Gastroesophageal sphincter (tissue), 4 donors: ENCODE results near the gene ARHGAP42. TPM values are rescaled to one million over a fixed set of nuclear protein-coding genes. Genes with fewer than 3 reads are reported as not detected.

Experiments
- ATAC-seq: fragments of 150-250 bp; one replicate; pipeline ENCODE4 v1.9.1; 2016; ENCODE audit warnings: mild to moderate bottlenecking, moderate library complexity
- H3K27ac ChIP-seq, 4 donors: fragments of 200-600 bp; sonication (generic) in 3 of 4; 1 replicate in 3 of 4; 2 replicates in 1 of 4; pipeline ENCODE4 v1.5.1; 2016 to 2019
- H3K27me3 ChIP-seq: fragments of 200-600 bp; sonication (generic); one replicate; pipeline ENCODE4 v1.5.1; 2019
- H3K36me3 ChIP-seq, 2 donors: fragments of 200-600 bp; sonication (generic); one replicate each; pipeline ENCODE4 v1.5.1; 2019; ENCODE audit warnings: control low read depth in 1 of 2
- H3K4me1 ChIP-seq, 3 donors: fragments of 200-600 bp; sonication (generic); 1 replicate in 2 of 3; 2 replicates in 1 of 3; pipeline ENCODE4 v1.5.1; 2016 to 2019; ENCODE audit warnings: control low read depth in 2 of 3
- H3K4me3 ChIP-seq, 2 donors: fragments of 200-600 bp; sonication (generic); one replicate each; pipeline ENCODE4 v1.5.1; 2019; ENCODE audit warnings: mild to moderate bottlenecking in 1 of 2, moderate library complexity in 1 of 2
- H3K9me3 ChIP-seq, 3 donors: fragments of 200-600 bp; sonication (generic); one replicate each; pipeline ENCODE4 v1.5.1; 2017 to 2019; ENCODE audit warnings: control low read depth in 2 of 3
- EP300 ChIP-seq: sonication (generic); formaldehyde crosslinking; IDR thresholded peaks from one replicate; pipeline ENCODE4 v1.6.1; 2017; ENCODE audit warnings: antibody characterized with exemption, mild to moderate bottlenecking
- POLR2A ChIP-seq, 2 donors: fragments of 450-650 bp; IDR thresholded peaks; one replicate each; pipeline ENCODE4 v1.6.1; 2017; ENCODE audit warnings: antibody characterized with exemption in 2 of 2, mild to moderate bottlenecking in 2 of 2, moderate library complexity in 1 of 2
- POLR2AphosphoS5 ChIP-seq: sonication (generic); formaldehyde crosslinking; IDR thresholded peaks from one replicate; pipeline ENCODE4 v1.6.1; 2017; ENCODE audit warnings: antibody characterized with exemption
- whole genome bisulfite sequencing, 2 donors: methylation state at CpG; one replicate each; pipeline ENCODE4 v1.1.5; 2018; ENCODE audit warnings: low coverage in 1 of 2; 5-methylcytosine and 5-hydroxymethylcytosine counted together
- total RNA-seq, 4 donors: library from RNA; depleted of rRNA; stranded (reverse); fragments of >200 nt; gene quantifications; one replicate each; pipeline ENCODE4 v1.1.0, GENCODE V29; 2016
- TF ChIP-seq, protein P1 (sequence below), 4 experiments: fragments of 200-600 bp in 2 of 4; fragments of 450-650 bp in 2 of 4; sonication (generic) in 1 of 4; IDR thresholded peaks; one replicate each; pipeline ENCODE4 v1.5.1; 2017 to 2019; ENCODE audit warnings: antibody characterized with exemption in 4 of 4, mild to moderate bottlenecking in 2 of 4, moderate library complexity in 2 of 4

Gene ARHGAP42
- total RNA-seq, 4 donors from 2014 or later, result 6.3 to 29.1 (median 9.9) TPM

DNA sequence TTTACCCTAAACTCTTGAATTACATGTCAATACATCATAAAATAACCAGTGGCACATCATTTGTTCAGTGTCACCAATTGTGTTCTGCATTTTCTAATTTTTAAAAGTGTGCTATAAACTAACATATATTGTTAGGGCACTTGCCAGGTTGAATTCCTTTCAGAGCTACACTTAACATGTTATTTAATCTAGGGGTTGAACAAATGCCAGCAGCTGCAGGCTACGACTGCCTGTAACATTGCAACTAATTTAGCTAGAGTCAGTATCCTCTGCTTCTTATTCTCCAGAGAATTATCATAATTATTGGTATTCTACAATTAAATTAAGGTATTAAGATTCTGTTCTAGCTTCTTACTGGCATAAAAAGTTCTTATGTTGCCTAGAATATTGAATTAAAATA, 46.4 kb upstream of the ARHGAP42 start:
- TF ChIP-seq EP300, result no peak
- TF ChIP-seq POLR2A (IDR thresholded peaks at IDR 0.05), result no peak
- TF ChIP-seq POLR2AphosphoS5, result no peak
- TF ChIP-seq, protein P1, sequence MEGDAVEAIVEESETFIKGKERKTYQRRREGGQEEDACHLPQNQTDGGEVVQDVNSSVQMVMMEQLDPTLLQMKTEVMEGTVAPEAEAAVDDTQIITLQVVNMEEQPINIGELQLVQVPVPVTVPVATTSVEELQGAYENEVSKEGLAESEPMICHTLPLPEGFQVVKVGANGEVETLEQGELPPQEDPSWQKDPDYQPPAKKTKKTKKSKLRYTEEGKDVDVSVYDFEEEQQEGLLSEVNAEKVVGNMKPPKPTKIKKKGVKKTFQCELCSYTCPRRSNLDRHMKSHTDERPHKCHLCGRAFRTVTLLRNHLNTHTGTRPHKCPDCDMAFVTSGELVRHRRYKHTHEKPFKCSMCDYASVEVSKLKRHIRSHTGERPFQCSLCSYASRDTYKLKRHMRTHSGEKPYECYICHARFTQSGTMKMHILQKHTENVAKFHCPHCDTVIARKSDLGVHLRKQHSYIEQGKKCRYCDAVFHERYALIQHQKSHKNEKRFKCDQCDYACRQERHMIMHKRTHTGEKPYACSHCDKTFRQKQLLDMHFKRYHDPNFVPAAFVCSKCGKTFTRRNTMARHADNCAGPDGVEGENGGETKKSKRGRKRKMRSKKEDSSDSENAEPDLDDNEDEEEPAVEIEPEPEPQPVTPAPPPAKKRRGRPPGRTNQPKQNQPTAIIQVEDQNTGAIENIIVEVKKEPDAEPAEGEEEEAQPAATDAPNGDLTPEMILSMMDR (IDR thresholded peaks at IDR 0.05), result no peak
- Histone ChIP-seq H3K9me3 (peaks cover 0 to 5% (median 0%) of the 10 kb centered on the region in 3 donors), H3K36me3 (no peaks in the 10 kb centered on the region), H3K4me3 (no peak overlapping the region), H3K27ac (no peak overlapping the region), H3K27me3 (no peaks in the 10 kb centered on the region), H3K4me1 (peaks cover 0 to 28% (median 4%) of the 10 kb centered on the region in 3 donors)
- WGBS, 2 donors, result 25 to 40% methylated on average over 1 of the region's 1 CpG
- ATAC-seq, result no peak

DNA sequence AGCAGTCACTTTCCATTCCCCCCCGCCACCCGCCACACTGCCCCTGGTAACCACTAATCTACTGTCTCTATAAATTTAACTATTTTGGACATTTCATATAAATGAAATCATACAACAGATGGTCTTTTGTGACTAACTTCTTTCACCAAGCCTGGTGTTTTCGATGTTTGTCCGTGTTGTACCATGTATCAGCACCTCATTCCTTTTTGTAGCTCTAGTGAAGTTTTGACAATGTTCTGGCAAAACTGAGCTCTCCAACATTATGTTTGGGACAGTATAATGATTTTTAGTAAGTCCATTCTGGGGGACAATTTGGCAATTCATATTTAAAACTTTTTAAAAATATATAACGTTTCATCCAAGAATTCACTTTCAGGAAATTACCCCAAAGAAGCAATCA, 45.6 kb upstream of the ARHGAP42 start:
- Histone ChIP-seq H3K9me3 (peaks cover 0 to 5% (median 0%) of the 10 kb centered on the region in 3 donors), H3K4me1 (peaks cover 0 to 28% (median 4%) of the 10 kb centered on the region in 3 donors), H3K27ac (no peak overlapping the region), H3K27me3 (no peaks in the 10 kb centered on the region), H3K36me3 (no peaks in the 10 kb centered on the region), H3K4me3 (no peak overlapping the region)
- ATAC-seq, result no peak
- TF ChIP-seq POLR2A (IDR thresholded peaks at IDR 0.05) (no peak), POLR2AphosphoS5 (no peak), EP300 (no peak)
- TF ChIP-seq, protein P1 (IDR thresholded peaks at IDR 0.05), result no peak
- 85 to 92% methylated on average over 5 of the region's 5 CpGs for WGBS, 2 donors

DNA sequence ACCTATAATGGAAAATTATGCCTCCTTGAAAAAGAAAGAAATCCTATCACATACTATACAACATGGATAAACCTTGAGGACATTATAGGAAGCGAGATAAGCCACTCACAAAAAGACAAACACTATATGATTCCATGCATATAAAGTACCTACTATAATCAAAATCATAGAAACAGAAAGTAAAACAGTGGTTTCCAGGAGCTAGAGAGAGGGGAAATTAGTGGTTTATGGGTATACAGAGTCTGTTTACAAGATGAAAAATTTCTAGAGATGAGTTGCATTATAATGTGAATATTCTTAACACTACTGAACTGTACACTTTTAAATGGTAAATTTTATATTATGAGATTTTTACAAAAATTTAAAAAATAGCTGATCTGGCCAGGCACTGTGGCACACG, 40.5 kb upstream of the ARHGAP42 start:
- ATAC-seq, result no peak
- Histone ChIP-seq H3K36me3 (no peaks in the 10 kb centered on the region), H3K4me3 (no peak overlapping the region), H3K27me3 (no peaks in the 10 kb centered on the region), H3K27ac (no peak overlapping the region), H3K9me3 (no peaks in the 10 kb centered on the region), H3K4me1 (peaks cover 0 to 18% (median 0%) of the 10 kb centered on the region in 3 donors)
- TF ChIP-seq EP300 (no peak), POLR2A (IDR thresholded peaks at IDR 0.05) (no peak), POLR2AphosphoS5 (no peak)
- TF ChIP-seq, protein P1 (IDR thresholded peaks at IDR 0.05), result no peak
- WGBS, 2 donors, result 44 to 46% methylated on average over 2 of the region's 2 CpGs

DNA sequence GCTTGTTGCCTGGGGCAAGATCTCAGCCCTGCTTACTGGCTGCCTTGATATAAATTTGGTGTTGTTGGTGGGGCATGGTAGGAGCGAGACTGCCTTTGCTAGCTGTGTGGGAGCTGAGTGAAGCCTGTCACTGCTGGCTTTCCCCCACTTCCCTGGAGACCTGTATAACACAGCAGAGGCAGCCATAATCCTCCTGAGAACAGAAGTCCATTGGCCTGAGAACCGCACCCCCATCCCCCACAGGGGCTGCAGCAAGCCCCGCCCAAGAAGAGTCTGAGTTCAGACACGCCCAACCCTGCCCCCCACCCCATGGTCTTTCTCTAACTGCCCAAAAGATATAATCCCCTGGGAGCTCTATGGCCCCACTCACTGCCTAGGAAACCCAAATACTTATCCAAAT, 39.2 kb upstream of the ARHGAP42 start:
- H3K4me3 ChIP-seq, result no peak overlapping the region
- no peak for ATAC-seq

DNA sequence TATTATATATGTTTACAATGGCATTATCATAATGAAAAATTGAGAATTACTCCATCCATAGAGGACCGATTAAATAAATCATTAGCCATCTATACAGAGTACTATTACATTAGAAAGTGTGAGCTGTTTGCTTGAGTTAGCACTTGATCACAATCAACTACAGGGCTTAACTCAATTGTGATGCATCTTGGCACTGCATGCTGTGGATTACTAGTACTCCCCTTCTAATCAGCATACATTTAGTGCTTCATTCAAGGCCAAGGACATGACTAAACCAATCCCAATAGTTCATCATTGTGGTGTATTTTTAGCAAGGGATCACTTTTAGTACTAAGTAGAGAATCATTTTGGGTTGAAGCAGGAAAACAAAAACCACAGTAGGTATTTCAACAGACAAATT, 23.5 kb upstream of the ARHGAP42 start:
- no peak overlapping the region for H3K4me3 ChIP-seq
- H3K36me3 ChIP-seq, result no peaks in the 10 kb centered on the region
- no peaks in the 10 kb centered on the region for H3K9me3 ChIP-seq
- no peak overlapping the region for H3K27ac ChIP-seq
- H3K4me1 ChIP-seq, result no peaks in the 10 kb centered on the region
- TF ChIP-seq POLR2A (IDR thresholded peaks at IDR 0.05) (no peak), POLR2AphosphoS5 (no peak), EP300 (no peak)
- TF ChIP-seq, protein P1 (IDR thresholded peaks at IDR 0.05), result no peak
- ATAC-seq, result no peak
- WGBS, 2 donors, result 81 to 87% methylated on average over 1 of the region's 1 CpG
- H3K27me3 ChIP-seq, result no peaks in the 10 kb centered on the region

More for the DNA sequence above, 39.2 kb upstream of the ARHGAP42 start:
- Histone ChIP-seq H3K36me3 (no peaks in the 10 kb centered on the region), H3K9me3 (no peaks in the 10 kb centered on the region), H3K4me1 (peaks cover 0 to 15% (median 0%) of the 10 kb centered on the region in 3 donors), H3K27me3 (no peaks in the 10 kb centered on the region), H3K27ac (no peak overlapping the region)
- TF ChIP-seq, protein P1 (IDR thresholded peaks at IDR 0.05), result no peak
- TF ChIP-seq EP300 (no peak), POLR2A (IDR thresholded peaks at IDR 0.05) (no peak), POLR2AphosphoS5 (no peak)
- WGBS, 2 donors, result 75% methylated on average over 1 of the region's 4 CpGs; no CpG with 5 or more reads in 1 of the 2 donors
